GOT3 (cell line): ENCODE data around the gene STIL.

Experiments used
- DNase-seq: peaks from one replicate; lab custom pipeline; 2025; ENCODE audit warnings: mixed read lengths; lab: John Stamatoyannopoulos, UW

Gene STIL

GRCh38 chr1:47235241-47235681, 78.7 kb downstream of the STIL start:
- no peak for DNase-seq

GRCh38 chr1:47233186-47233585, 80.8 kb downstream of the STIL start:
- no peak for DNase-seq

GRCh38 chr1:47232187-47232874, 81.6 kb downstream of the STIL start, which contains the start of gene TAL1:
TSS of gene TAL1 (minus strand) at chr1:47232225. CDS start at chr1:47225888, 6,337 bp downstream.
- DNase-seq: no peak

GRCh38 chr1:47231301-47232186, 82.4 kb downstream of the STIL start:
- no peak for DNase-seq

- DNase-seq: no peak
Observed at GRCh38 chr1:47230692-47231300, 83.2 kb downstream of the STIL start.

GRCh38 chr1:47229886-47230691, 83.9 kb downstream of the STIL start:
- no peak for DNase-seq

- DNase-seq: no peak
Observed at GRCh38 chr1:47229031-47229885, 84.7 kb downstream of the STIL start.

- DNase-seq: no peak
Observed at GRCh38 chr1:47228644-47229030, 85.3 kb downstream of the STIL start.

- no peak for DNase-seq
Observed at GRCh38 chr1:47227341-47228232, 86.4 kb downstream of the STIL start.

GRCh38 chr1:47226839-47227215, 87.1 kb downstream of the STIL start:
- no peak for DNase-seq

- no peak for DNase-seq
Observed at GRCh38 chr1:47226121-47226838, 87.7 kb downstream of the STIL start.

GRCh38 chr1:47225430-47226100, 88.4 kb downstream of the STIL start:
- DNase-seq: no peak

- DNase-seq: no peak
Observed at GRCh38 chr1:47224676-47225399, 89.1 kb downstream of the STIL start.

- no peak for DNase-seq
Observed at GRCh38 chr1:47223921-47224675, 89.8 kb downstream of the STIL start.

- DNase-seq: no peak
Observed at GRCh38 chr1:47223174-47223920, 90.6 kb downstream of the STIL start.

GRCh38 chr1:47222476-47222875, 91.5 kb downstream of the STIL start:
- no peak for DNase-seq
